AML-193 (cell line): ENCODE results near the gene ARL2.

Experiments
- DNase-seq, 2 experiments: peaks; one replicate each; lab custom pipeline; 2025; lab: John Stamatoyannopoulos, UW

Gene ARL2

DNA sequence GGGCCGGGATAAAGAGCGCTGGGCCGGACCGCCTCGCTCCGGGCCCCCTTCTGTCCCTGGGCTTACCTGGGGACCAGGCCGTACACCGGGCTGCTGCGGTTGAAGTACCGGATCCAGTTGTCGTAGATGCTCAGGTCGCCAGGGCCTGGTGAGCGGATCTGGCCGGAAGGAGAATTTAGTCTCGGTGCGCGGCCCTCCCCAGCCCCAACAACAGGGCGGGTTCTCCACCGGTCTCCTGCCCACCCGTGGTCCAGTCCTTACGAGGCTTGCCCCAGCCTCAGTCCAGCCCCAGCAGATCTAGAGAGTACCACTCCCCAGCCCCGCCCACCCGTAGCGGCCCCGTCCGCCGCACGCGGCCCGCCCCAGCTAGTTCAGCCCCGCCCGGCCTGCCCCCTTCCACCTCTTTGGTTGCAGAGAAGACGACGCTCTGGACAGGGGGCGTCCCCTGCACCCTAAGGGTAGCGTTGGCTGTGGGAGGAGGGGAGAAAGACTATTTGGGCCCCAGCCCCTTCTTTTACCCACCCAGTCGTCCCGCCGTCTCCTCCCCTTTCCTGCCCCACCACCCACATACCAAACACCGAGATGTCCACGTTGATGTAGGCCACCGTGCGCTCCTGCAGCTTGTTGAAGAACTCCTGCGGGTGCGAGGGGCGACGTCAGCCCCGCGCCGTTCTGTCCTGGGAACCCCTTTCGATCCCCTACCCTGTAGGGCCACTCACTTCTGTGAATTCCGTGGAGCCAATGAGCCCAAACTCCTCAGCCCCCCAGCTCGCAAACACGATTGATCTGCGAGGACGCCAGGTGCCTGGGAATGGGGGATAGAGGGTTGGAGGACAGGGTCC is 33.8 kb downstream of the ARL2 start:
- no peak for DNase-seq

DNA sequence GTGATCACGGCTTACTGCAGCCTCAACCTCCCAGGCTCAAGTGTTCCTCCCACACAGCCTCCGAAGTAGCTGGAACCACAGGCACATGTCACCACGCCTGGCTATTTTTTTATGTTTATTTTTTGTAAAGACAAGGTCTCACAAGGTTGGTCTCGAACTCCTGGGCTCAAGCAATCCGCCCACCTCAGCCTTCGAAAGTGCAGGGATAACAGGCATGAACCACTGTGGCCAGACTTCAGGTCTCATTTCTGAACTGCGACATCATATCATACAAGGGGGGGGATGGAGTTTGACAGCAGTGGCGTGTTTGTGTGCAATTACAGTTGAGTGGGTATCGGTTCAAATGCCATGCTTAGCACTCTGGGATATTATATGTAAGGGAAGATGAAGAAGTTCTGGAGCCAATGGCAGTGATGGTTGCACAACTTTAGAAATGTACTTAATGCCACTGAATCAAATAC is 37.5 kb downstream of the ARL2 start:
- DNase-seq: no peak

- no peak for DNase-seq
Measured at GRCh38 chr11:65053827-65054508, 40.0 kb downstream of the ARL2 start.

DNA sequence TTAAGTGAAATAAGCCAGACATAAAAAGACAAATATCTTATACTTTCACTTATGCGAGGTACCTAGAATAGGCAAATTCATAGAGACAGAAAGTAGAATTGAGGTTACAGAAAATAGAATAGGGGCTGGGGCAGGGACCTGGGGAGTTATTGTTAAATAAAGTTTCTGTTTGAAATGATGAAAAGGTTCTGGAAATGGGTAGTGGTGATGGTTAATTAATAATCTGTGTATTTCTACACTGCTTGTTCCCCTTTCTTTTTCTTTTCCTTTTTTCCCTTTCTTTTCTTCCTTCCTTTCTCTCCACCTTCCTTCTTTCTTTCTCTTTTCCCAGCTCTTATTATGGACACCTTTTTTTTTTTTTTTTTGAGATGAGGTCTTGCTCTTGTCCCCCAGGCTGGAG is 41.6 kb downstream of the ARL2 start:
- no peak for DNase-seq

- DNase-seq: no peak
Measured at GRCh38 chr11:65056999-65057398, 43.0 kb downstream of the ARL2 start.

DNA sequence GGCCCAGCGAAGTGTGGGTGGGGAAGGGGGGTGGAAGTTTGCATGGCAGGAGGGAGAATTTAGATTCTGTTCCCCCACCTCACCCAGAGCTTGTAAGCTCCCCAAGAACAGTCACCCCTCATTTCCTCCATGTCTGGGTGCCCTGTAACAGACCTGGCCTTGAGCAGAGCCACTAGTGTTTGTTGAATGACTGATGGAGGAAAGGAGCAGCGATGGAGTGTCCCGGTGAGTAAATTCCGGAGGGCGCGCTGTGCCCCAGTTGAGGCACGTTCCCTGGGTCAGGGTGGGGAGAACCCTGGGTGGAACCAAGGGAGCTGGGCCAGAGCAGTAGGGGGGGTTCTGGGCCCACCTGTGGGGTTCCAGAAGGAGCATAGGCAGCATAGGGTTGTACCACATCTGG is 43.6 kb downstream of the ARL2 start:
- DNase-seq: no peak

DNA sequence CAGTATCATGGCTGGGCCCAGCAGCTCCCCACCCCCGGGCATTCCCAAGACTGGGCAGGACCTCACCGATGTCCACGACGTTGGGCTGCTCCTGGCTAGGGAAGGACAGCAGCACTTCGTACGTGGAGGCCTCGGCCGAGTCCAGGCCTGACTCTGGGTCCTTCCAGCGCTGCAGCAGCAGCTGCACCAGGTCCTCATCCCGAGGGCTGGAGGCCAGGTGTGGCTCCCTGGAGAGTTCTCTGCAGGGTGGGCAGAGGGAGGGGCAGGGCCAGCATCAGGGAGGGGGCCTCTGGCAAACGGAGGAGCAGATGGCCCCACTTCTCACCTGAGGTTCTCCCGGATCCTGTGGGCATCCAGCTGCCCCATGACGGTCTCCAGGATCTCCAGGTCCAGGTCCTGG is 44.1 kb downstream of the ARL2 start:
- no peak for DNase-seq

DNA sequence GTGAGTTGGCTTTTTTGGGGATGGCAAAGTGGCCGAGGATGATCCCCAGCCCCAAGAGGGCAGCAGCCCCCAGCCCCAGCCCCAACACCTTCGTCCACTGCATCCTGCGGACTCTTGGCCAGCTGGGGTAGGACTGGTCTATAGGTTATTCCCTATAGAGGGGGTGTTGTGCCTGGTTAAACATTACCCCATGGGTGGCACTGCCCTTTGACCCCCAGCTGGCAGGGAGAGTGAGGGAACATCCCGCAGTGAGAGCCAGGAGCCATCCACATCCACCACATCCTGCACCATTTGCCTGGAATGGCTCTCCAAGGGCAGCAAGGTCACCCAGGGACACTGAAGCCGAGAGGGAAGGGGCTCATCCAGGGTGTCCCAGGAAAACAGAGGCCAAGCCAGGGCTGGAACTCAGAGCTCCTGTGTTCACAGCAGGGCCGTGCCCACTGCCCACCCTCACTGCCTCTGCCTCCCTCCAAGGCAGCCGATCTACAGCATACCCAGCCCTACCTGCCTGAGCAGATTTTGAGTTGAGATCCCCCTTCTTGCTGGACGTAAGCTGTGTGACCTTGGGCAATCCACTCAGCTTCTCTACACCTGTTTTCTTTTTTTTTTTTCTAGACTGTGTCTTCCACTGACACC is 44.6 kb downstream of the ARL2 start, which contains the start of gene NAALADL1:
TSS of gene NAALADL1 (minus strand) at position 135 of the 636 bp plus-strand sequence. CDS start at position 103, 32 bp downstream.
- DNase-seq: no peak

GRCh38 chr11:65059523-65059922 is 45.6 kb downstream of the ARL2 start:
- no peak for DNase-seq

DNA sequence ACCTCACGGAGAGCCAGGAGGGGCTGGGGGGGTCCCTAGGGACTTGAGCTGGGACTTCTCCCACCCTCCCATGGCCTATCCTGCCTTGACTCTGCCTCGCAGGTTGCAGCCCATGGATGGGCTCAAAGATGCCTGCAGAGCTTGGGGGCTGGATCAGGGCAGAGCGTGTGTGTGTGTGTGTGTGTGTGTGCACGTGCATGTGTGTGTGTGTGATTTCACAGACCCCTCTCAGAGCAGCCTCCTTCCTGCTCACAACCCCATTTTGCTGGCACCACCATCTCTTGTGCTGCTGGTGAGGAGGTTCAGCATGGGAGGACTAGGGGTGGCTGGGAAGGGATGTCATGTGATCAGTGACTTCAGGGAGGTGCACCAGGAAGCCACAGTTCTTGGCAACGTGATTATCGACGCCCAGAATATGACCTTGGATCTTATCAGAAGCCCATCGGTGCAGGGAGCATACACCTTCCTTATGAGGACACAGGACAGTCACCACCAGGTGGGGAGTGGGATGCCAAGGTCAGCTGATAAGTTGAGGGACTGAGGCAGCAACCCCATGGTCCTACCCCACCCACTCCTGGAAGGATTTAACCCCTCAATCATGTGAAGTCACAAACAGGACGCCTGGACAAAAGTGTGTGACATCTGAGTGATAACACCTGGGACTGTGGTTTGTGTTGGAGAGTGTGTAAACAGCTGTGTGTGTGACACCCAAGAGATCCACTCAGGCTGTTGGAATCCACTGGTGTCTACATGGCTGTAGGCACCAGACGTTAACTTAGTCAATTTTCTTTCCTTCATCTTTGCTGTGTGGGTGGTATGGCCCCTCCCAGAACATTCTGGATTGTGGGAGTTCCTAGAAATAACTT is 46.2 kb downstream of the ARL2 start:
- DNase-seq: no peak

GRCh38 chr11:65060913-65061408 is 47.0 kb downstream of the ARL2 start:
- DNase-seq: no peak

DNA sequence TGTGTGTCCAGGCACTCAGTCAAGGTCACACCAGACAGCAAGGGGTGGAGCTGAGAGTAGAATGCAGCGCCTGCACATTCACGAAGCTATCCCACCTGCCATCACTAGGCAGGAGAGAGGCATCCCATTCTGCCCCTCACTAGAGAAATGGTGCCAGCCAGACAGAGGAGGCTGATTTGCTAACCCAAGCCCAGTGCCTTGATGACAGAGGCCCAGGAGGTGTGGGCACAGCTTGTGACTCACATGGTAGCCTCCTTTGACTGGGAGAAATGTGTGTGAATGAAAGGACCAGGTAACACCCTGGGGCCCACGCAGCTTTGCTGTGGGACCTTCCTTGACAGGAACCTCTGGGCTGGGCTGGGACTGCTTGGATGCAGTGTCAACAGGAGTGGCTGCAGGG is 49.6 kb downstream of the ARL2 start:
- no peak for DNase-seq

DNA sequence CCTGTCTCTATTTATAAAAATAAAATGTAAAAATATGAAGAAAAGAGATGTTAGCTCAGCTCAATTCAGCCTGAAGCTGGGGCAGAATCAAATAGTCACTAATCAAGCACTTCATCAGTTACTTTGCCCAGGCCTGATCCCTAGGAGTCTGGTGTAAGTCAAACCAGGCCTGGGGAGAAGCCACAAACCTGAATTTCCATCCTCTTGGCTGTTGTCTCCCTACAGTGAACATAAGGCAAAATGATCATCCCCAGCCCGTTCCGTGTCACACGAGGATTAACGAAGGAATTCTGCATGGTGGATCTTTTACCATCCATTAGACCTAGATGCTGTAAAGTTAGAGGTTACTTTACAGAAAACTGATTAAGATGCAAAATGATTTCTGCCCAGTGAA is 50.9 kb downstream of the ARL2 start:
- DNase-seq: no peak

DNA sequence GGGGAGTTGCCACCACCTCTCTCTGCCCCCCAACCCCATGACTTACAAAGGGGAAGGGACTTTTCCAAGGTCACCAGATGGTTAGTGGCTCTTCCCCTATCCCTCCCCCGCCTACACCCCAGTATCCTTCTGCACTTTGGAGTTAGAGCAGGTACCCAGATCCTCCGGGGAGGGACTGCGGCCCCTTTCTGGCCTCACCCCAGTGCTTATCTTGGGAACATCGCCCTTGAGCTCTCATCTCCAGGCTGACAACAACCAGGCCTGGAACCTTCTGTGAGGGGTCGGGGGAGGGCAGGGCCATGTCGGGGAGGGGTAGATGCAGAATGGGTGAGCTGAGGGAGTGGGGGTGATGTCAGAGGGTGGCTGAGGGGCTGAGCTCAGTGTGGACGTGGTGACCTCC is 51.9 kb downstream of the ARL2 start:
- DNase-seq: no peak

GRCh38 chr11:65066315-65066714 is 52.4 kb downstream of the ARL2 start:
- no peak for DNase-seq

DNA sequence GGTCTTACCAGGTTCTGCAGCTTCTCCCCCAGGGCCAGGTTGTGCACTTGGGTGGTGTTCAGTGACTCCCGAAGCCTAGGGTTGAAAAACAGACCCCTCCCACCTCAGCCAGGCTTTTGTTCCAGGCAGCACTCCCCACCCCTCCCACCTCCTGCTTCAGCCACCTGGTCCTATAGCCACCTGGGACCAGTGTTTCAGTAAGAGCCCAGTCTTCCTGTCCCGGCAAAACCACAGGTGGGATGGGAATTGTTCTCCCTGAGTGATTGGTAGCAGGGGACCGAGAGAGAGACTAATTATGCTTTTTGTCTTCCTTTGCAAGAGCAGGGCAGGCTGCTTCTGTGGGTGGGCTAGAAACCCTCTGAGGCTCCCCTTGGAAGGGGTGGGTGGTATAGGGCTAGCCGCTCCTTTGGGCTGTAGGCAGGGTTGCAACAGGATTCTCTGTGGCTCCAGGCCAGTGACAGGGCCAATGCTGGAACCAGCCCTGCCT is 52.9 kb downstream of the ARL2 start:
- no peak for DNase-seq

DNA sequence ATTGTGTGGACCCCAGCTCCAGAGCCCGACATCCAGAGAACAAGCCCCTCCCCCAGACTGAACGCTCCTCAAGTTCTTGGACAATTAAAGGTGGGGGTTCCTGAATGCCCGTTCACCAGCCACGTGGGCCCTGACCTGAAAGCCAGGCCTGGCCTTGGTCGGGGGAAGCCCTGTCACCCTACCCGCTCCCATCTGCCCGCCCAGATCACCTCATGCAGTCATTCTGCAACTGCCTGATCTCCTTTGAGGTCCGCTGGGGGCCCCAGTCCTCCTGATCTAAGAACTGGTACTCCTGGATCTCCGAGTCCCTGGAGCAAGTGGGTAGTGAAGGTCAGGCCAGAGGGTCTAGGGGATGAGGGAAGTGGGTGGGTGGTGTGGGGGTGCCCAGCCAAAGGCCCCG is 53.5 kb downstream of the ARL2 start:
- DNase-seq: no peak

DNA sequence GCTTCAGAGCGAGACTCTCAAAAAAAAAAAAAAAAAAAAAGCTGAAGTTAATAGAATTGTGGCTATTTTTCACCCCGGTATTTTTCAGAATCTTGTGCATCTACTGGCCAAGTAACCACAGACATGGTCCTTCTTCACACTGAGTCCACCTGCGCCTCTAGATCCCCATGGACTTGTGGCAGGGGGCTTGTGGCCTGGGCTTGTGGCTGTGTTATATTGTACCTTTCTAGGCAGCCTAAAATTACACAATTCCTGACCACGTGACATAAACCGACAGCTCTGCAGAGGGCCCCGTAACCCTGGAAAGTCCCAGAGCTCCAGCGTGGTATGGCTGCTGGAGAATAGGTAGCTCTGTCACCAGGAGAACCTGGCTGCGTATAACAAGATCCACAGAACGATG is 55.3 kb downstream of the ARL2 start:
- DNase-seq: peak; percentile 6 to 22
